ENCODE results near the gene LRCOL1.

LRCOL1 gene

GRCh38 chr12:132647858-132648257 is 37.5 kb upstream of the LRCOL1 start:
- Histone ChIP-seq H4K20me1 (ENCODE audit: control insufficient read depth, insufficient read depth, low read depth, low read length) (0 out of 2 replicates have a peak, but pooled peaks cover 7% of the 10 kb centered on the region), H3K4me2 (ENCODE audit: low read length) (no peak overlapping the region), H3K27me3 (ENCODE audit: control insufficient read depth, low read length) (no peaks in the 10 kb centered on the region), H3F3A (ENCODE audit: control insufficient read depth, insufficient read depth) (no peaks in the 10 kb centered on the region), H3K27ac (ENCODE audit: low read depth, low read length) (no peak overlapping the region), H3K4me3 (ENCODE audit: low read length) (no peak overlapping the region), H3K79me2 (ENCODE audit: control insufficient read depth, low read length) (no peaks in the 10 kb centered on the region), H3K4me1 (ENCODE audit: control insufficient read depth, low read length) (no peaks in the 10 kb centered on the region), H3K9me3 (ENCODE audit: control insufficient read depth, insufficient read depth, low read length) (no peaks in the 10 kb centered on the region), H3K36me3 (ENCODE audit: control insufficient read depth, low read length) (peaks cover 89% of the 10 kb centered on the region), H3K9me2 (replicated peaks; ENCODE audit: control insufficient read depth, low read length) (no peaks in the 10 kb centered on the region)
- no peak for TF ChIP-seq CTCF (IDR thresholded peaks at IDR 0.05; ENCODE audit: low read depth, low read length, poor library complexity, severe bottlenecking)
- TF ChIP-seq EZH2phosphoT487 (IDR thresholded peaks at IDR 0.05; ENCODE audit: borderline replicate concordance, low read length) = no peak

- Histone ChIP-seq H3K9me2 (replicated peaks; ENCODE audit: control insufficient read depth, low read length) (no peaks in the 10 kb centered on the region), H3K4me3 (ENCODE audit: low read length) (no peak overlapping the region), H3K27me3 (ENCODE audit: control insufficient read depth, low read length) (no peaks in the 10 kb centered on the region), H3K79me2 (ENCODE audit: control insufficient read depth, low read length) (no peaks in the 10 kb centered on the region), H3K27ac (ENCODE audit: low read depth, low read length) (no peak overlapping the region), H3K9me3 (ENCODE audit: control insufficient read depth, insufficient read depth, low read length) (no peaks in the 10 kb centered on the region), H3K4me1 (ENCODE audit: control insufficient read depth, low read length) (no peaks in the 10 kb centered on the region), H3F3A (ENCODE audit: control insufficient read depth, insufficient read depth) (no peaks in the 10 kb centered on the region), H4K20me1 (ENCODE audit: control insufficient read depth, insufficient read depth, low read depth, low read length) (0 out of 2 replicates have a peak, but pooled peaks cover 7% of the 10 kb centered on the region), H3K4me2 (ENCODE audit: low read length) (no peak overlapping the region), H3K36me3 (ENCODE audit: control insufficient read depth, low read length) (peaks cover 89% of the 10 kb centered on the region)
- no peak for TF ChIP-seq EZH2phosphoT487 (IDR thresholded peaks at IDR 0.05; ENCODE audit: borderline replicate concordance, low read length)
- no peak for TF ChIP-seq CTCF (IDR thresholded peaks at IDR 0.05; ENCODE audit: low read depth, low read length, poor library complexity, severe bottlenecking)
Measured at GRCh38 chr12:132646850-132647249, 36.5 kb upstream of the LRCOL1 start.

GRCh38 chr12:132642846-132643835 is 32.8 kb upstream of the LRCOL1 start:
- no peaks in the 10 kb centered on the region for H3F3A ChIP-seq (ENCODE audit: control insufficient read depth, insufficient read depth)
- H3K4me3 ChIP-seq (ENCODE audit: low read length) = no peak overlapping the region
- no peaks in the 10 kb centered on the region for H4K20me1 ChIP-seq (ENCODE audit: control insufficient read depth, insufficient read depth, low read depth, low read length)
- no peaks in the 10 kb centered on the region for H3K79me2 ChIP-seq (ENCODE audit: control insufficient read depth, low read length)
- H3K9me2 ChIP-seq (replicated peaks; ENCODE audit: control insufficient read depth, low read length) = no peaks in the 10 kb centered on the region
- no peak overlapping the region for H3K4me2 ChIP-seq (ENCODE audit: low read length)
- no peak overlapping the region for H3K27ac ChIP-seq (ENCODE audit: low read depth, low read length)
- no peaks in the 10 kb centered on the region for H3K4me1 ChIP-seq (ENCODE audit: control insufficient read depth, low read length)
- peaks cover 86% of the 10 kb centered on the region for H3K36me3 ChIP-seq (ENCODE audit: control insufficient read depth, low read length)
- TF ChIP-seq CTCF (IDR thresholded peaks at IDR 0.05; ENCODE audit: low read depth, low read length, poor library complexity, severe bottlenecking) = no peak
- no peak for TF ChIP-seq EZH2phosphoT487 (IDR thresholded peaks at IDR 0.05; ENCODE audit: borderline replicate concordance, low read length)
- no peaks in the 10 kb centered on the region for H3K27me3 ChIP-seq (ENCODE audit: control insufficient read depth, low read length)
- H3K9me3 ChIP-seq (ENCODE audit: control insufficient read depth, insufficient read depth, low read length) = no peaks in the 10 kb centered on the region

Data from DOHH2 (cell line).